ENCODE measurements around the gene ANKRD42. TPM values are rescaled to one million over a fixed set of nuclear protein-coding genes. Genes with fewer than 3 reads are reported as not detected.

The ANKRD42 gene
- polyA plus RNA-seq, 2 of the 4 experiments (the other 2 are of a cell fraction), result 9.1 to 13.2 TPM

GRCh38 chr11:83222499-83222898, 29.0 kb downstream of the ANKRD42 start:
- Histone ChIP-seq H3K9me3 (no peaks in the 10 kb centered on the region), H3K27ac (no peak overlapping the region), H3K4me3 (no peak overlapping the region), H3K4me1 (no peaks in the 10 kb centered on the region), H3K4me2 (no peak overlapping the region)
- CTCF ChIA-PET, result interaction anchor here (0.8 to 2.3 kb wide), 2 partner anchors 27 to 134 kb away, joined by 3 to 9 read pairs; no protein-coding TSS in a partner anchor
- no peak for ATAC-seq
- WGBS (ENCODE audit: missing lambda C conversion rate), result 68% methylated on average over 1 of the region's 1 CpG
- FAIRE-seq, result no peak
- POLR2A ChIA-PET, result no interaction called here
- no peak for DNase-seq (ENCODE audit: low read depth in 1 of 2, low spot score in 1 of 2)
- TF ChIP-seq RAD21 (conservative IDR thresholded peaks at IDR 0.05 in 1 of 2, IDR thresholded peaks at IDR 0.05 in 1 of 2), result no peak
- TF ChIP-seq NPAS2 (CRISPR knock-in tag; IDR thresholded peaks at IDR 0.05; ENCODE audit: borderline replicate concordance), result no peak
- TF ChIP-seq ESRRA (IDR thresholded peaks at IDR 0.05; ENCODE audit: borderline replicate concordance, low read length), result no peak
- no peak for TF ChIP-seq HMGXB4 (CRISPR knock-in tag; IDR thresholded peaks at IDR 0.05; ENCODE audit: borderline replicate concordance)
- TF ChIP-seq ATOH8 (CRISPR knock-in tag; IDR thresholded peaks at IDR 0.05; ENCODE audit: low read depth), result no peak
- no peak for TF ChIP-seq USF2 (IDR thresholded peaks at IDR 0.05)
- TF ChIP-seq FOXS1 (CRISPR knock-in tag; IDR thresholded peaks at IDR 0.05), result no peak
- no peak for TF ChIP-seq HOXB13 (CRISPR knock-in tag; IDR thresholded peaks at IDR 0.05; ENCODE audit: low read depth)
- no peak for TF ChIP-seq SMC3 (IDR thresholded peaks at IDR 0.05)
- no peak for TF ChIP-seq MAX (IDR thresholded peaks at IDR 0.05)
- no peak for TF ChIP-seq CTCF (IDR thresholded peaks at IDR 0.05)
- no peak for TF ChIP-seq HOXB5 (CRISPR knock-in tag; IDR thresholded peaks at IDR 0.05)
- TF ChIP-seq MAFK (IDR thresholded peaks at IDR 0.05; ENCODE audit: partially characterized antibody), result no peak
- no peak for TF ChIP-seq KDM1A (IDR thresholded peaks at IDR 0.05; ENCODE audit: low read depth)
- TF ChIP-seq FOSB (CRISPR knock-in tag; IDR thresholded peaks at IDR 0.05), result no peak
- TF ChIP-seq NR3C1 (IDR thresholded peaks at IDR 0.05), result no peak
- TF ChIP-seq ZFP36 (IDR thresholded peaks at IDR 0.05; ENCODE audit: borderline replicate concordance, partially characterized antibody), result no peak
- no peak for TF ChIP-seq POLR2A (IDR thresholded peaks at IDR 0.05; ENCODE audit: low read length)
- no peak for TF ChIP-seq RCOR1 (IDR thresholded peaks at IDR 0.05; ENCODE audit: low read depth, low read length)

- Histone ChIP-seq H3K4me3 (no peak overlapping the region), H3K9me3 (no peaks in the 10 kb centered on the region), H3K4me1 (no peaks in the 10 kb centered on the region), H3K27ac (no peak overlapping the region), H3K4me2 (no peak overlapping the region)
- peak; percentile 77 for TF ChIP-seq MAFK (IDR thresholded peaks at IDR 0.05; ENCODE audit: partially characterized antibody)
- no peak for TF ChIP-seq REST (IDR thresholded peaks at IDR 0.05)
- POLR2A ChIA-PET, result no interaction called here
- 85% methylated on average over 2 of the region's 2 CpGs for WGBS (ENCODE audit: missing lambda C conversion rate)
- FAIRE-seq (no peak), ATAC-seq (no peak), DNase-seq (ENCODE audit: low read depth in 1 of 2, low spot score in 1 of 2) (no peak)
- CTCF ChIA-PET, result interaction anchor here (2.3 kb wide), 1 partner anchor 26 kb away, joined by 9 read pairs; no protein-coding TSS in a partner anchor
Observed at GRCh38 chr11:83223457-83223856, 29.9 kb downstream of the ANKRD42 start.

All from A549 (cell line).